NCI-H146 (cell line): Measurements from ENCODE around the gene PNMA6F.

Experiments
- DNase-seq: peaks from one replicate; lab custom pipeline; 2025; lab: John Stamatoyannopoulos, UW

The PNMA6F gene

GRCh38 chrX:153321381-153322124, at the start of gene PNMA6F:
TSS of gene PNMA6F (minus strand) at chrX:153321767. CDS start at chrX:153320674, 1,093 bp downstream.
- no peak for DNase-seq

- DNase-seq, result no peak
These were observed 49.7 kb upstream of the PNMA6F start for GRCh38 chrX:153371256-153371655.

GRCh38 chrX:153370293-153371055, 48.9 kb upstream of the PNMA6F start:
- no peak for DNase-seq

- no peak for DNase-seq
These were observed 45.4 kb upstream of the PNMA6F start for GRCh38 chrX:153366878-153367538.

- DNase-seq, result no peak
These were observed 44.6 kb upstream of the PNMA6F start for GRCh38 chrX:153366119-153366518.

- no peak for DNase-seq
These were observed 44.1 kb upstream of the PNMA6F start for GRCh38 chrX:153365670-153366069.

DNA sequence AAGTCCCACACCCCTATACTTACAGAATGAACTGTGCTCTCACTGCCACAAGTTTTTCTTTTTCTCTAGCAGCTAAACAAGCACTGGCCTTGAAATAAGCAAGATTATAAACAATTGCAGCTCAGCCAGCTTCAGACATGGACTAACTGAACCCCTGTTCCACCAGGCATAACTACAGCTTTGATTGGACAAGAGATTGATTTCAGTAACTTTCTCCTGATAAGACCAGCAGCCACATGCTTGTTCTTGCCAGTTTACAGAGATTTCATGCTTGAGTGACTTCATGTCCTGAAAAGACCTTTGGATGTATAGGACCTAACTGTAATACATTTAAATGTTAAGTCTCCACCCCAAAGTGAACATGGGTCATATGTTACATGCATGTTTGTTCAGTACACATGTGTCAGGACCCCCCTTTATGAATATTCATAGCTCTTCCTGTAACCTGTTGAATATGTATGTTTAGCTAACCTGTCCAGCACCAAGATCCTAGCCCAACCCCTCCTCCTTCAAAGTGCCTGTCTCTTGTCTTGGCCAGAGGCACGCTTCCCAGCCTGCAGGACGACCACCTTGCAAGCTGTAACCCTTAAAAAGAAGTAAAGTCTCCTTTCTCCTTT, 40.3 kb upstream of the PNMA6F start:
- DNase-seq, result no peak

DNA sequence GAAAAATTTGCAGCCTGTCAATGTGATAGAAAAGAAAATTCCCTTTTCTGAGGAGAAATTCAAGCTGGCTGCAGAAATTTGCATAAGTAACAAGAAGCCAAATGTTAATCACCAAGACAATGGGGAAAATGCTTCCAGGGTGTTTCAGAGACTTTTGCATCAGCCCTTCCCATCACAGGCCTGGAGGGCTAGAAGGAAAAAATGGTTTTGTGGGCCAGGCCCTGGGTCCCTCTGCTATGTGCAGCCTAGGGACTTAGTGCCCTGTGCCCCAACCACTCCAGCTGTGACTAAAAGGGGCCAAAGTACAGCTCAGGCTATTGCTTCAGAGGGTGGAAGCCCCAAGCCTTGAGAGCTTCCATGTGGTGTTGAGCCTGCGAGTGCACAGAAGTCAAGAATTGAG, 36.3 kb upstream of the PNMA6F start:
- no peak for DNase-seq

DNA sequence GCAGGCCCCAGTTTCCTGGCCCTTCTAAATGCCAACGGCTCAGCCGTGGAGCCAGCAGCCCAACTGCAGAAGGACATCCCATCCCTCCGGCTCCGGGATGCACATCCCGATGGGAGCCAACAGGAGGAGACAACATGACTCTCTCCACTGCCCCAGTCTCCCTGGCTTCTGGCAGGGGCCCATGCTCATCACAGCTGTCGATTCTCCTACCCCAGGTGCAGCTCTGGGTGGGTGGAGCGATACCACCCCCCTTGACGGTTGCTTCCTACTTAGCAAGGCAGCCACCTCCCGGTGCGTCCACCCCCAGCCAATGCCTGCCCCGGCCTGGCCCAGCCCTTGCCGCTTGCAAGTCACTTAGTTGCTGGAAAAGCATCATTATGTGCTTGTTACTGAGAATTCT, 31.8 kb upstream of the PNMA6F start:
- DNase-seq, result peak; percentile 68

DNA sequence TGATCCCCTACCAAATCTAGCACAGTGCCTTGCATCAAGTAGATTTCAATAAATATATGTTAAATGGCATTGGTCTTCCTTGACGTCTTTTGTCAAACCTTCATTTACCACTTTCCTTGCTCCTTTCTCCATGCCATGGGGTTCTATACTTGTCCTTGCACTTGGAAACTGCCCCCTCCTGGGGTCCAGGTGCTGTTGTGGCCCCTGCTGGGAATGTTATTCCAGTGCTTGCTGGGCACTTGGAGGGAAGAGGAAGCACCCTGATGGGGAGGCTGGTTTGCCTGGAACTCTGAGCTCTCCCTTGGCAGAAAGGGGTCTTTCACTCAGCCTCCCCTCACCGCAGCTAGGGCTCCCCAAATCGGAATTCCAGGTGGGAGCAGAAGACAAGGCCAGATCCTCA, 31.3 kb upstream of the PNMA6F start:
- DNase-seq, result no peak

- DNase-seq, result no peak
These were observed 30.4 kb upstream of the PNMA6F start for GRCh38 chrX:153351981-153352380.

- no peak for DNase-seq
These were observed 28.4 kb upstream of the PNMA6F start for GRCh38 chrX:153349952-153350351.

GRCh38 chrX:153348421-153348820, 26.9 kb upstream of the PNMA6F start:
- no peak for DNase-seq

DNA sequence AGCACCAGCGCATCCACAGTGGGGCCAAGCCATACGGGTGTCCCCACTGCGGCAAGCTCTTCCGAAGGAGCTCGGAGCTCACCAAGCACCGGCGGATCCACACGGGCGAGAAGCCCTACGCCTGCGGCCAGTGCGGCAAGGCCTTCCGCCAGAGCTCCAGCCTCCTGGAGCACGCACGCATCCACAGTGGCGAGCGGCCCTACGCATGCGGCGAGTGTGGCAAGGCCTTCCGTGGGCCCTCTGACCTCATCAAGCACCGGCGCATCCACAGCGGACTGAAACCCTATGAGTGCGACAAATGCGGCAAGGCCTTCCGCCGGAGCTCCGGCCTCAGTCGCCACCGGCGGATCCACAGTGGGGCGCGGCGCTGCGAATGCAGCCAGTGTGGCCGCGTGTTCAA, 26.0 kb upstream of the PNMA6F start:
- DNase-seq, result no peak

DNA sequence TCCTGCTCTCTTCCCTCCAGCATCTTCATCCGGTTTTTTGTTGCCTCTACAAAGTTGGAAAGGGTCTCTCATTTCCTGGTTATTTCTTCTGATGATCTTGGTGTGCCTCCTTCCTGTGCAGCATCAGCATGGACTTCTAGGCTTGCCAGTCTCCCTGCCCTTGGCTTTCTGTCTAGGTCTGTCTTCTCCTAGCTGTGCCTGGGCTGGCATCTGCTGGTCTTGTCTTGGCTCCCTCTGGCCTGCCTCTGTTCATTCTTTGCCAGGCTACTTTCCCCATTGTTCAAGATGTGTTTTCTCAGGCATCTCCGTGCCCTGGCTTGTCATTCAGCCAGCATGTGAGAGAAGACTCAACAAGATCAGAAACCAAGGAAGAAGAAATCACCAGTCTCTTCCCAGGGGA, 22.1 kb upstream of the PNMA6F start:
- no peak for DNase-seq

- no peak for DNase-seq
These were observed 21.4 kb upstream of the PNMA6F start for GRCh38 chrX:153342762-153343558.

- DNase-seq, result no peak
These were observed 18.5 kb upstream of the PNMA6F start for GRCh38 chrX:153340111-153340510.

DNA sequence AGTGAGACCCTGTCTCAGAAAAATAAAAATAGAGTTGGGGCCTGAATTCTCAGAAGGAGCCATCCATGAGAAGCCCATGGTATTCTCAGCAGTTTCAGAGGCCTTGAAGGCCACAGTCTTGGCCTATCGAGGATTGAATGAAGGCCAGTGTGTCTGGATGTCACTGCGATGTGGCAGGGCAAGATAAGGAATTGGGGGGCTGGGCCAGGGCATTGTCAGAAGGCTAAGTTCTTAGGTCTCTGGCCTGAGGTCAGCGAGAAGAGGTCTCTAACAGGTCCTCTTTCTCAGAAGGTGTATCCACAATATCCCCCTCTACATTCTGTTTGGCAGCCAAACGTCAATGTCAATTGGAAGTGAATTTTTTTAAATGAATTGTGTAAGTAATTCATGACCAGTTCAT, 18.1 kb upstream of the PNMA6F start:
- DNase-seq, result no peak

DNA sequence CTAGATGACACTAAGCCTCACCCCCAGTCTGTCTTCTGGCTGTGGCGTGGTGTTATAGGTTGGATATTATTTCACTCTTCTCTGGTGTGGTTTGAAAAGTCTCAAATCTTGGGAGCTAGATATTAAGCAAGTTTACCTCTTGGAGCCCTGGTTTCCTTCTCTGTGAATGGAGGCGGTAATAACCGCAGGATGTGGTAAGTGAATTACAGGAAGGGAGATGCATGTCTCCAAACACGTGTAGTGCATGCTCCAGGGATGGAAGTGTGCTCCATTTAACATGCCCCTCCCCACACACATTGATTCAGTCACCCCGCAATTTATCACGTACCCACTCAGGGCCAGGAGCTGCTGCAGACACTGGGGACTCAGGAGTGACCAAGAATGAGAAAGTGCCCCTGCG, 17.3 kb upstream of the PNMA6F start:
- DNase-seq, result no peak

GRCh38 chrX:153336988-153337387, 15.4 kb upstream of the PNMA6F start:
- no peak for DNase-seq

DNA sequence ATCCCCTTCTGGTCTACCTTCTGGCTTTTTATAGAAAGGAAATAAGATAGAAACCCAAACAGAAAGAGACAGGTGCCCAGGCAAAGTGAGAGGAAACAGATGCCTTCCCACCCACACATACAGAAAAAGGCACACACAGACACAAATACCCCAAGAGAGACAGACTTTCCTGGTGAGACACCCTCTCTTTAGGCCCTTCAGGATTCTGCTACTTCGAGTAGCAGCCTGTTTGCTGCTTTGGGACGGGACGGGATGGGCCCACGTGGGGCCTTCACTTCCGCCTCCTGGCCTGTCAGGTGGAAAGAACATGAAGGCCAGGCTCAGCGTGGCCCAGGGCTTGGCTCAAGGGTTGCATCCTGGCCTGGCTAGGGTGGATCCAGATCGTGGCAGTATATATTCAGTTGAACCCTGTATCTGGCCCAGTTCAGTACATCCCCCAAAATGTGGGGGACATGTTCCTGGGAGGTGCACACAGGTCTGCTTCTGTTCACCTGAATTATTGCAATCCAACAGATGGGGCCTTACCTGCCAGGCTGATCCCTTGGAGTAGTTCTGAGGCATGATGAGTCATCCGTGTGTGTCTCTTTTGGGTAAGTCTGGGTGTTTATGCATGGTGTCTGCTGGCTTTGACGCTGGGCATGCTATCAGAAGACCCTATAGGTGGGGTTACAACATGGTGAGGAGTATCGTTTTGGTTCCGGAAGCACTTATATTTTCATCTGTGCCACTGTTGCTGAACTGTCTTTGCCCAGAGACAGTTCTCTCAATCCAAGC, 14.7 kb upstream of the PNMA6F start:
- no peak for DNase-seq
